Myocyte (in vitro differentiated cells): ENCODE data around the gene TSPAN8. TPM values are rescaled to one million over a fixed set of nuclear protein-coding genes. Genes with fewer than 3 reads are reported as not detected.
"Not testable (repeated sequence)": the region's sequence is repeated elsewhere in the genome, so short reads cannot be mapped to it uniquely, and the experiment has no call there.

Source experiments
- DNase-seq: peaks from one replicate; pipeline ENCODE4 v3.0.0-alpha.2; 2012; ENCODE audit warnings: low read depth
- total RNA-seq: library from RNA; depleted of rRNA; stranded (reverse); fragments of >200 nt; gene quantifications from 2 replicates; pipeline ENCODE4 v1.2.3, GENCODE V29; 2014

The TSPAN8 gene
- total RNA-seq, 1 donor from 2014 or later = not detected

- DNase-seq = no peak
Measured at GRCh38 chr12:71129364-71129763, 28.4 kb downstream of the TSPAN8 start.

GRCh38 chr12:71128191-71128788 is 29.5 kb downstream of the TSPAN8 start:
- DNase-seq = peak; percentile 4

GRCh38 chr12:71125949-71126348 is 31.9 kb downstream of the TSPAN8 start:
- no peak for DNase-seq

DNA sequence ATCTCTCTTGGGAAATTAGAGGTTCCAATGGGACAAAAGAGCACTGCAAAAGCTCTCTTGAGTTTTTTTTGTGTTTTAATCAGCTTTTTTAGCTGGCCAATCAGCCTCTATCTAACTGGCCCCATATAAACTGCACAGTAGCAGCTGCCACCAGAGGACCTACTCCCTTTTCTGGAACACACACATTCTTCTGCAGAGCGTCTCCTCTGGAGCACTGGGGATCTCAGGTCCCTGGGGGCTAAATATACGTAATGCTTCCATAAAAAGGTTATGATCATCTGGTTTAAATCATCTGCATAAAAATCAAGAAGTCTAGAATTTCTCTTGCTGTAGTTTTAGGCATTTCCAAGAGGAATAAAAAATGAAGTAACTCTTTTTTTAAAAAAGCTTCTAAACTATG is 32.3 kb downstream of the TSPAN8 start:
- no peak for DNase-seq

DNA sequence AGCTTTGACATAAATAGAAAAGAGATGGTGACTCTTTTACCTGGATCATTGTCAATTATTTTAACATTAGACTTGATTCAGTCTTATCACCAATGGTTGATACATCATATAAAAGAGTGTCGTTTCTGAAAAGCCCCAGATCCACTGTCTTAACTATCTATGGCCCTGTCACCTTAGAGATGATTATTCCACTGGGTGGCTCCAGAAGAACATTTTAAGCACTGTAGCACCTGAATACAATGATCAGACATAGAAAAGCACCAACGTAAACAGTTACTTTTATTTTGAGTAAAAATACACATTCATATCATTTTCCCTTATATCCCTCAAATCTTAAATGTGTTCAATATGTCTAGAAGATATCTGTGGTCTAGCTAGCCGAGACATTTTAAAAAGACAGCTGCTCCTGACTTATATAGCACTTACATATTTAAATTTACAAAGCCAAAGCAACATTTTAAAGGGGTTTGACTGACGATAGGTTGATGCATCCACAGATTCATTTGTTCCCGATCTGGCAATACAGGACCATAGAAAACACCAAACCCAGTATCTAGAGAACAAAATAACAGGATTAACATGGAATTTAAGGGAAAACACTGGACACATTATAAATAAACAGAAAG is 32.9 kb downstream of the TSPAN8 start:
- no peak for DNase-seq

GRCh38 chr12:71113148-71113547 is 44.7 kb downstream of the TSPAN8 start:
- not testable (repeated sequence) for DNase-seq

- DNase-seq = no peak
Measured at GRCh38 chr12:71109834-71110233, 48.0 kb downstream of the TSPAN8 start.

GRCh38 chr12:71108355-71108754 is 49.4 kb downstream of the TSPAN8 start:
- no peak for DNase-seq

DNA sequence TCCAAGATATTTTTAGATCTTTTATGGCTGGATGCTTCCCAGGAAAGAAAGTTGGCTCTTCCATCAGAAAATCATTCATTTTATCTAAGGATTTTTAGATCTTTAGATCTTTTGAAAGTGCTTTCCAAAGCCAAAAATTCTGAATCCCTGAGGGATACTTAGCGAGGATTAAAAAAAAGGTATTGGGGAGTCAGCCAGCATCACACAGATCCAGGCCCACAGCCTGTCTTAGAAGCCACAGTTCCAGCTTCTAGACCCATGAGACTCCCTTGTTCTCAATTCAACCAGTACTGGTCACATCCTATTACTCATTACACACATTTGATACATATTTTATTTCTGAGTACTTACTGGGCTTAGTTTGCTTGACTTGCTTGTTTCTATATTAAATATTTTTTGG is 49.9 kb downstream of the TSPAN8 start:
- no peak for DNase-seq

DNA sequence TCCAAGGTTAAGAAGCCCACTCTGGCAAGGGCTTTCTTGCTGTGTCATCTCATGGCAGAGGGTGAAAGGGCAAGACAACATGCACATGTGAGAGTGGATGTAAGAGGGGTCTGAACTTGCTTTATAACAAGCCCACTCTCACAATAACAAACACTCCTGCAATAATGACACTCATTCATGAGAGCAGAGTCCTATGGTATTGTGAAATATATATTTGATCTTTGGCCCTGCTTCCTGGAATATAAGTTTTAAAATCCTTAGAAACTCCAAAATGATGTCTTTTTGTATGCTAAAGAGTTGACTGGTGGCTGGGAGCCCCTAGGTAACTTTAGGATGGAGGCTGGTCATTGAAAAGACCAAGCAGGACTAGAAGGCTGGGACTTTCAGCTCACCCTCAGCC is 51.8 kb downstream of the TSPAN8 start:
- no peak for DNase-seq

DNA sequence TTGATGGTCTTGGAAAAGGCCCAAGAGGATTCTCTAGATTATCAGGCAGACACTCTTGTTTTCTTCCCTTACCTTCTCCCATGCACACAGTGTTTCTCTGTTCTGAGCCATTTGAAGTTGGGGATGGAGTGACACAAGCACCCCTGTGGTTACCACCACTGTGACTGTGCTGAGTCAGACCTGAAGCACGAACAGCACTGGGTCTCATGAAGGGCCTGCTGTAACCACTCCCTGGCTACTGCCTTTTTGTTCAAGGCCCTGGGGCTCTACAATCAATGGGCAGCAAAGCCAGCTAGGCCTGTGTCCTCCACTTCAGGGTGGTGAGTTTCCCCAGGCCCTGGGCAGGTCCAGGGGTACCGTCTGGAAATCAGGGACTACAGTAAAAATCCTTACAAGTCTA is 65.5 kb downstream of the TSPAN8 start:
- no peak for DNase-seq

DNA sequence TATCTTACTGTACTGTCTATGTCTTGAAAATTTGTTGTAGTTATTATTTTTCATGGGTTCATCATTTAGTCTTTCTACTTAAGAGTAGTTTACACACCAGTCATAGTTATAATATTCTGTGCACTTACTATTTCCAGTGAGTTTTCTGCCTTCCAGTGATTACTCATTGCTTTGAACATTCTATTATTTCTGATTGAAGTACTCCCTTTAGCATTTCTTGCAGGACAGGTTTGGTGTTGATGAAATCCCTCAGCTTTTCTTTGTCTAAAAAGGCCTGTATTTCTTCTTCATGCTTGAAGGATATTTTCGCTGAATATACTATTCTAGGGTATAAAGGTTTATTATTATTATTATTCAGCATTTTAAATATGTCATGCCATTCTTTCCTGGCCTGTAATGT is 66.8 kb downstream of the TSPAN8 start:
- no peak for DNase-seq

- DNase-seq = no peak
Measured at GRCh38 chr12:71085575-71085974, 72.2 kb downstream of the TSPAN8 start.

DNA sequence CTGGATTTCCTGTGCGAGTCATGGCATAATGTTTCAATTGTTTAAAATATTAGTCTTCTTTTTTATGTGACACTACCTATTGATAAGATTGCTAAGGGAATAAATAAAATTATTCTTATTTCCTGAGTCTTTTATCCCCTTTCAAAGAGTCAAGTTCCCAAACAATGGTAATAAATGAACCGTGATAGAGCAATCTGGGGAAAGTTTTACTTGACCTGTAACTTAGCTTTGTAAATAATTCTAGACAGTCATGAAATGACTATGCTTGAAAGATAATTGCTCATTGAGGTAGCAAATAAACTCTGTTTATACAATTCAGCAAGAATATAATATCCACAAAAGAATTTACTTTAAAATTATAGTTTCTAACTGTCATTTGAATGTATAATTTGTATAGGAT is 82.1 kb downstream of the TSPAN8 start:
- no peak for DNase-seq

Other genes starting within 250 kb of the TSPAN8 start
- gene PTPRR, start 237.3 kb downstream of the TSPAN8 start, total RNA-seq = 12.7 and 15.5 TPM in 2 replicates